SU-DHL-6 (cell line): ENCODE measurements around the gene TBC1D3C.
"Not testable (repeated sequence)": the region's sequence is repeated elsewhere in the genome, so short reads cannot be mapped to it uniquely, and the experiment has no call there.

ENCODE experiments used
- H2AFZ ChIP-seq: fragments of 200-600 bp; sonication (generic); 2 replicates; pipeline ENCODE4 v1.6.1; 2014; ENCODE audit warnings: low read depth, mild to moderate bottlenecking, moderate library complexity, mixed read lengths, antibody characterized with exemption, low read length; ENCODE audit not compliant: severe bottlenecking
- H3F3A ChIP-seq: fragments of 200-600 bp; shearing (Covaris generic); 2 replicates; pipeline ENCODE4 v1.6.0; 2016; ENCODE audit warnings: antibody characterized with exemption, mild to moderate bottlenecking; ENCODE audit not compliant: insufficient read depth
- H3K27ac ChIP-seq: fragments of 200-600 bp; sonication (generic); 2 replicates; pipeline ENCODE4 v1.5.1; 2016; ENCODE audit warnings: low read depth, mild to moderate bottlenecking, low read length, moderate library complexity, mixed read lengths
- H3K27me3 ChIP-seq: fragments of 200-600 bp; sonication (generic), shearing (Covaris generic); 2 replicates; pipeline ENCODE4 v1.6.0; 2014; ENCODE audit warnings: mild to moderate bottlenecking, low read length
- H3K36me3 ChIP-seq: fragments of 200-600 bp; sonication (generic); 2 replicates; pipeline ENCODE4 v1.6.1; 2014; ENCODE audit warnings: mild to moderate bottlenecking, low read length, mixed read lengths
- H3K4me2 ChIP-seq: fragments of 300-600, 200-600 bp; shearing (Covaris generic), sonication (generic); 2 replicates; pipeline ENCODE4 v1.6.0; 2014; ENCODE audit warnings: low read length, low read depth, mild to moderate bottlenecking; ENCODE audit not compliant: poor library complexity, severe bottlenecking
- H3K4me3 ChIP-seq: fragments of 200-600 bp; sonication (generic); 2 replicates; pipeline ENCODE4 v1.5.1; 2014; ENCODE audit warnings: antibody characterized with exemption, low read length, mild to moderate bottlenecking, mixed read lengths; ENCODE audit not compliant: insufficient read depth, poor library complexity, severe bottlenecking
- H3K79me2 ChIP-seq: fragments of 200-600 bp; sonication (generic); 2 replicates; pipeline ENCODE4 v1.6.1; 2014; ENCODE audit warnings: mild to moderate bottlenecking, low read length, moderate library complexity; ENCODE audit not compliant: insufficient read depth
- H3K9ac ChIP-seq: fragments of 200-600 bp; sonication (generic); 2 replicates; pipeline ENCODE4 v1.7.0; 2014; ENCODE audit warnings: mild to moderate bottlenecking, low read length
- H3K9me2 ChIP-seq: fragments of 200-600 bp; sonication (generic); replicated peaks from 2 replicates; pipeline ENCODE4 v1.6.1; 2014; ENCODE audit warnings: low read length; ENCODE audit not compliant: insufficient read depth
- H3K9me3 ChIP-seq: fragments of 200-600 bp; sonication (generic); 2 replicates; pipeline ENCODE4 v1.6.1; 2014; ENCODE audit warnings: low read length, mixed read lengths; ENCODE audit not compliant: insufficient read depth
- H4K20me1 ChIP-seq: fragments of 200-600 bp; sonication (generic); 2 replicates; pipeline ENCODE4 v1.6.1; 2014; ENCODE audit warnings: low read depth, mild to moderate bottlenecking, antibody characterized with exemption, low read length, moderate library complexity, mixed read lengths

TBC1D3C gene

GRCh38 chr17:38068534-38068933 lies at the start of gene TBC1D3C:
Gene TBC1D3C, minus strand, starts transcription at chr17:38068634. Its CDS starts 1,568 bp downstream, at chr17:38067066.
- H3K9ac ChIP-seq, result not testable (repeated sequence)

GRCh38 chr17:38099262-38099661 lies 30.8 kb upstream of the TBC1D3C start:
- H4K20me1 ChIP-seq, result not testable (repeated sequence)

More at GRCh38 chr17:38068534-38068933, at the start of gene TBC1D3C:
- H2AFZ ChIP-seq, H3K9me2 ChIP-seq, H3F3A ChIP-seq, H3K36me3 ChIP-seq, H3K4me2 ChIP-seq, H3K4me3 ChIP-seq, H4K20me1 ChIP-seq, H3K79me2 ChIP-seq, H3K27ac ChIP-seq, H3K27me3 ChIP-seq, H3K9me3 ChIP-seq: not testable (repeated sequence)

GRCh38 chr17:38094059-38094694 lies 25.7 kb upstream of the TBC1D3C start:
- H3K27me3 ChIP-seq, H3K36me3 ChIP-seq, H3K4me3 ChIP-seq, H3K79me2 ChIP-seq, H3K27ac ChIP-seq, H2AFZ ChIP-seq, H3K4me2 ChIP-seq, H3K9ac ChIP-seq, H3F3A ChIP-seq, H3K9me3 ChIP-seq, H3K9me2 ChIP-seq, H4K20me1 ChIP-seq: not testable (repeated sequence)

More at GRCh38 chr17:38099262-38099661, 30.8 kb upstream of the TBC1D3C start:
- not testable (repeated sequence) for H3K9me2 ChIP-seq, H3F3A ChIP-seq, H3K27me3 ChIP-seq, H2AFZ ChIP-seq, H3K9ac ChIP-seq, H3K4me3 ChIP-seq, H3K4me2 ChIP-seq, H3K79me2 ChIP-seq, H3K36me3 ChIP-seq, H3K9me3 ChIP-seq, H3K27ac ChIP-seq

- not testable (repeated sequence) for H3F3A ChIP-seq, H3K4me2 ChIP-seq, H3K27me3 ChIP-seq, H3K4me3 ChIP-seq, H3K36me3 ChIP-seq, H3K9me2 ChIP-seq, H3K79me2 ChIP-seq, H3K9me3 ChIP-seq, H2AFZ ChIP-seq, H3K27ac ChIP-seq, H3K9ac ChIP-seq, H4K20me1 ChIP-seq
These were observed 19.7 kb upstream of the TBC1D3C start for GRCh38 chr17:38088120-38088519.

GRCh38 chr17:38087344-38087743 lies 18.9 kb upstream of the TBC1D3C start:
- not testable (repeated sequence) for H3K27me3 ChIP-seq, H3K36me3 ChIP-seq, H3K79me2 ChIP-seq

More at GRCh38 chr17:38087344-38087743, 18.9 kb upstream of the TBC1D3C start:
- H3K4me2 ChIP-seq, H3K9me2 ChIP-seq, H3K9me3 ChIP-seq, H3K4me3 ChIP-seq, H3K9ac ChIP-seq, H3F3A ChIP-seq, H4K20me1 ChIP-seq, H2AFZ ChIP-seq, H3K27ac ChIP-seq: not testable (repeated sequence)
